ENCODE results near the gene ST3GAL3.

Gene ST3GAL3

GRCh38 chr1:43783671-43784205 lies 76.4 kb downstream of the ST3GAL3 start:
- in situ Hi-C loops (cut with MboI; ENCODE audit: low sequenced_read_pairs): no loop called here

GRCh38 chr1:43786201-43786958 lies 79.0 kb downstream of the ST3GAL3 start:
- in situ Hi-C loops (cut with MboI; ENCODE audit: low sequenced_read_pairs): no loop called here

- in situ Hi-C loops (cut with MboI; ENCODE audit: low sequenced_read_pairs): no loop called here
These were observed 79.6 kb downstream of the ST3GAL3 start for GRCh38 chr1:43786960-43787359.

- in situ Hi-C loops (cut with MboI; ENCODE audit: low sequenced_read_pairs): no loop called here
These were observed 82.5 kb downstream of the ST3GAL3 start for GRCh38 chr1:43789604-43790550.

- in situ Hi-C loops (cut with MboI; ENCODE audit: low sequenced_read_pairs): no loop called here
These were observed 83.9 kb downstream of the ST3GAL3 start for GRCh38 chr1:43791243-43791642.

- in situ Hi-C loops (cut with MboI; ENCODE audit: low sequenced_read_pairs): no loop called here
These were observed 88.8 kb downstream of the ST3GAL3 start for GRCh38 chr1:43796111-43796581.

- in situ Hi-C loops (cut with MboI; ENCODE audit: low sequenced_read_pairs): no loop called here
These were observed 90.6 kb downstream of the ST3GAL3 start for GRCh38 chr1:43797891-43798290.

GRCh38 chr1:43799656-43800635 lies 92.6 kb downstream of the ST3GAL3 start:
- in situ Hi-C loops (cut with MboI; ENCODE audit: low sequenced_read_pairs): no loop called here

- in situ Hi-C loops (cut with MboI; ENCODE audit: low sequenced_read_pairs): no loop called here
These were observed 93.4 kb downstream of the ST3GAL3 start for GRCh38 chr1:43800771-43801170.

- in situ Hi-C loops (cut with MboI; ENCODE audit: low sequenced_read_pairs): no loop called here
These were observed 93.9 kb downstream of the ST3GAL3 start for GRCh38 chr1:43801203-43801602.

- in situ Hi-C loops (cut with MboI; ENCODE audit: low sequenced_read_pairs): no loop called here
These were observed 95.1 kb downstream of the ST3GAL3 start for GRCh38 chr1:43802356-43802980.

- in situ Hi-C loops (cut with MboI; ENCODE audit: low sequenced_read_pairs): no loop called here
These were observed 95.8 kb downstream of the ST3GAL3 start for GRCh38 chr1:43803105-43803504.

GRCh38 chr1:43803646-43804045 lies 96.3 kb downstream of the ST3GAL3 start:
- in situ Hi-C loops (cut with MboI; ENCODE audit: low sequenced_read_pairs): no loop called here

GRCh38 chr1:43804569-43804968 lies 97.2 kb downstream of the ST3GAL3 start:
- in situ Hi-C loops (cut with MboI; ENCODE audit: low sequenced_read_pairs): no loop called here

- in situ Hi-C loops (cut with MboI; ENCODE audit: low sequenced_read_pairs): no loop called here
These were observed 98.0 kb downstream of the ST3GAL3 start for GRCh38 chr1:43805340-43805739.

- in situ Hi-C loops (cut with MboI; ENCODE audit: low sequenced_read_pairs): no loop called here
These were observed 98.8 kb downstream of the ST3GAL3 start for GRCh38 chr1:43806183-43806582.

- in situ Hi-C loops (cut with MboI; ENCODE audit: low sequenced_read_pairs): no loop called here
These were observed 101.8 kb downstream of the ST3GAL3 start for GRCh38 chr1:43809097-43809673.

GRCh38 chr1:43812579-43812978 lies 105.2 kb downstream of the ST3GAL3 start:
- in situ Hi-C loops (cut with MboI; ENCODE audit: low sequenced_read_pairs): no loop called here

GRCh38 chr1:43814401-43814800 lies 107.1 kb downstream of the ST3GAL3 start:
- in situ Hi-C loops (cut with MboI; ENCODE audit: low sequenced_read_pairs): no loop called here
